Measurements from ENCODE around the gene FAS. TPM values are rescaled to one million over a fixed set of nuclear protein-coding genes. Genes with fewer than 3 reads are reported as not detected.

The FAS gene
- total RNA-seq, 1 donor from 2014 or later: 9.2 TPM

GRCh38 chr10:88954458-88955083 lies 36.0 kb upstream of the FAS start:
- Mint-ChIP-seq H3K9me3 (no peaks in the 10 kb centered on the region), H3K4me1 (ENCODE audit: unreplicated experiment) (peaks cover 32% of the 10 kb centered on the region)

GRCh38 chr10:88957381-88957780 lies 33.2 kb upstream of the FAS start:
- no peaks in the 10 kb centered on the region for H3K9me3 Mint-ChIP-seq
- DNase-seq (ENCODE audit: extremely low spot score, unreplicated experiment): no peak
- H3K27me3 Mint-ChIP-seq: no peaks in the 10 kb centered on the region
- H3K36me3 Mint-ChIP-seq: no peaks in the 10 kb centered on the region
- H3K4me3 Mint-ChIP-seq: no peak overlapping the region
- TF ChIP-seq CTCF (conservative IDR thresholded peaks at IDR 0.05): no peak
- H3K27ac Mint-ChIP-seq: no peak overlapping the region
- peaks cover 10% of the 10 kb centered on the region for H3K4me1 Mint-ChIP-seq (ENCODE audit: unreplicated experiment)

More at GRCh38 chr10:88954458-88955083, 36.0 kb upstream of the FAS start:
- Mint-ChIP-seq H3K27me3 (no peaks in the 10 kb centered on the region), H3K27ac (no peak overlapping the region), H3K4me3 (no peak overlapping the region), H3K36me3 (no peaks in the 10 kb centered on the region)
- no peak for DNase-seq (ENCODE audit: extremely low spot score, unreplicated experiment)
- TF ChIP-seq CTCF (conservative IDR thresholded peaks at IDR 0.05): no peak

GRCh38 chr10:88958721-88959120 lies 31.9 kb upstream of the FAS start:
- Mint-ChIP-seq H3K27ac (no peak overlapping the region), H3K27me3 (no peaks in the 10 kb centered on the region), H3K4me3 (no peak overlapping the region), H3K4me1 (ENCODE audit: unreplicated experiment) (peaks cover 2% of the 10 kb centered on the region), H3K36me3 (no peaks in the 10 kb centered on the region), H3K9me3 (no peaks in the 10 kb centered on the region)
- DNase-seq (ENCODE audit: extremely low spot score, unreplicated experiment): no peak
- TF ChIP-seq CTCF (conservative IDR thresholded peaks at IDR 0.05): no peak

- DNase-seq (ENCODE audit: extremely low spot score, unreplicated experiment): no peak
- Mint-ChIP-seq H3K4me1 (ENCODE audit: unreplicated experiment) (no peaks in the 10 kb centered on the region), H3K36me3 (no peaks in the 10 kb centered on the region), H3K4me3 (no peak overlapping the region), H3K27ac (no peak overlapping the region), H3K27me3 (no peaks in the 10 kb centered on the region), H3K9me3 (no peaks in the 10 kb centered on the region)
- no peak for TF ChIP-seq CTCF (conservative IDR thresholded peaks at IDR 0.05)
Measured at GRCh38 chr10:88960802-88961201, 29.8 kb upstream of the FAS start.

- Mint-ChIP-seq H3K27me3 (no peaks in the 10 kb centered on the region), H3K4me1 (ENCODE audit: unreplicated experiment) (no peaks in the 10 kb centered on the region), H3K36me3 (no peaks in the 10 kb centered on the region), H3K9me3 (no peaks in the 10 kb centered on the region), H3K4me3 (no peak overlapping the region), H3K27ac (no peak overlapping the region)
- DNase-seq (ENCODE audit: extremely low spot score, unreplicated experiment): no peak
- no peak for TF ChIP-seq CTCF (conservative IDR thresholded peaks at IDR 0.05)
Measured at GRCh38 chr10:88961266-88961665, 29.3 kb upstream of the FAS start.

- Mint-ChIP-seq H3K36me3 (no peaks in the 10 kb centered on the region), H3K4me3 (no peak overlapping the region), H3K9me3 (no peaks in the 10 kb centered on the region), H3K27ac (no peak overlapping the region), H3K4me1 (ENCODE audit: unreplicated experiment) (no peaks in the 10 kb centered on the region), H3K27me3 (no peaks in the 10 kb centered on the region)
- no peak for DNase-seq (ENCODE audit: extremely low spot score, unreplicated experiment)
- no peak for TF ChIP-seq CTCF (conservative IDR thresholded peaks at IDR 0.05)
Measured at GRCh38 chr10:88962336-88962735, 28.3 kb upstream of the FAS start.

Measured in type B pancreatic cell (in vitro differentiated cells).